Caco-2 (cell line): ENCODE results near the gene KRTAP5-9. TPM values are rescaled to one million over a fixed set of nuclear protein-coding genes. Genes with fewer than 3 reads are reported as not detected.

ENCODE experiments used
- BruUV-seq: library from RNA; stranded (reverse); fragments of 400-500 nt; replicated peaks from 2 replicates; lab custom pipeline; 2021; lab: Mats Ljungman, UMichigan
- CTCF ChIA-PET: fragments of 300-600 bp; sonication (Branson Sonifier 250); formaldehyde crosslinking; loops from one replicate; lab custom pipeline; 2022; ENCODE audit warnings: antibody characterized with exemption; lab: Charles Lee
- POLR2A ChIA-PET: fragments of 300-600 bp; sonication (Branson Sonifier 250); formaldehyde crosslinking; loops from one replicate; lab custom pipeline; 2022; ENCODE audit warnings: antibody characterized with exemption; lab: Charles Lee
- DNase-seq, 2 experiments: peaks; one replicate each; pipeline versions ENCODE4 v3.0.0 to v3.0.0-alpha.2; 2020 to 2022
- H3K27me3 ChIP-seq: replicated peaks from 2 replicates; pipeline ENCODE4 v1.6.0; 2011; ENCODE audit warnings: low read length; ENCODE audit not compliant: control insufficient read depth, insufficient read depth
- H3K36me3 ChIP-seq: 2 replicates; pipeline ENCODE4 v1.5.1; 2011; ENCODE audit warnings: low read length; ENCODE audit not compliant: control insufficient read depth, insufficient read depth
- H3K4me1 ChIP-seq: fragments of 250-450 bp; sonication (Bioruptor Pico); 2 replicates; pipeline ENCODE4 v1.5.1; 2020; ENCODE audit warnings: mild to moderate bottlenecking
- H3K4me3 ChIP-seq: 2 replicates; pipeline ENCODE4 v1.5.1; 2011; ENCODE audit warnings: low read depth, mild to moderate bottlenecking, control low read depth, low read length
- H3K9me3 ChIP-seq: fragments of 250-450 bp; sonication (Bioruptor Pico); 2 replicates; pipeline ENCODE4 v1.5.1; 2020; ENCODE audit warnings: mild to moderate bottlenecking, moderate library complexity
- H3K27ac Mint-ChIP-seq: one replicate; pipeline ENCODE4 v1.8.0; 2022; ENCODE audit warnings: mixed read lengths; ENCODE audit not compliant: unreplicated experiment
- H3K27me3 Mint-ChIP-seq: one replicate; pipeline ENCODE4 v1.8.0; 2022; ENCODE audit warnings: mixed read lengths; ENCODE audit not compliant: insufficient read depth, unreplicated experiment
- H3K36me3 Mint-ChIP-seq: one replicate; pipeline ENCODE4 v1.8.0; 2022; ENCODE audit warnings: mild to moderate bottlenecking, mixed read lengths; ENCODE audit not compliant: insufficient read depth, unreplicated experiment
- H3K4me1 Mint-ChIP-seq: one replicate; pipeline ENCODE4 v1.8.0; 2022; ENCODE audit warnings: low read depth, mixed read lengths; ENCODE audit not compliant: unreplicated experiment
- H3K4me3 Mint-ChIP-seq: one replicate; pipeline ENCODE4 v1.8.0; 2022; ENCODE audit warnings: mild to moderate bottlenecking, moderate library complexity, mixed read lengths; ENCODE audit not compliant: unreplicated experiment
- H3K9me3 Mint-ChIP-seq: one replicate; pipeline ENCODE4 v1.8.0; 2022; ENCODE audit warnings: mixed read lengths; ENCODE audit not compliant: unreplicated experiment
- CTCF ChIP-seq, 2 experiments: fragments of 200-600 bp in 1 of 2; IDR thresholded peaks; 1 replicate in 1 of 2; 2 replicates in 1 of 2; pipeline versions ENCODE4 v1.5.1 to v1.8.0; 2011 to 2022; ENCODE audit warnings: antibody characterized with exemption in 1 of 2, control low read depth in 1 of 2, inconsistent platforms in 1 of 2, low read depth in 1 of 2, low read length in 1 of 2, mild to moderate bottlenecking in 1 of 2, moderate library complexity in 1 of 2; ENCODE audit not compliant: insufficient read depth in 1 of 2, severe bottlenecking in 1 of 2, unreplicated experiment in 1 of 2
- intact Hi-C: fragments of 100-400 bp; cut with micrococcal nuclease; formaldehyde crosslinking; loops from one replicate; pipeline ENCODE4 v1.10.0; 2022; ENCODE audit not compliant: unreplicated experiment
- total RNA-seq: library from RNA; stranded (reverse); gene quantifications from 2 replicates; pipeline ENCODE4 v1.2.3, GENCODE V29; 2022

Gene KRTAP5-9
- total RNA-seq, 1 experiment from 2014 or later: not detected

GRCh38 chr11:71542382-71542781 lies 5.8 kb upstream of the KRTAP5-9 start:
- no peaks in the 10 kb centered on the region for H3K36me3 ChIP-seq
- H3K27me3 ChIP-seq: no peaks in the 10 kb centered on the region
- H3K4me1 ChIP-seq: peaks cover 18% of the 10 kb centered on the region
- no peak overlapping the region for H3K27ac Mint-ChIP-seq
- H3K27me3 Mint-ChIP-seq: no peaks in the 10 kb centered on the region
- intact Hi-C loops: no loop called here
- no peak for TF ChIP-seq CTCF (IDR thresholded peaks at IDR 0.05; ENCODE audit: insufficient read depth in 1 of 2, low read depth in 1 of 2, low read length in 1 of 2, severe bottlenecking in 1 of 2, unreplicated experiment in 1 of 2)
- H3K9me3 Mint-ChIP-seq: peaks cover 28% of the 10 kb centered on the region
- DNase-seq: no peak
- H3K4me1 Mint-ChIP-seq: peaks cover 19% of the 10 kb centered on the region
- no peak overlapping the region for H3K4me3 ChIP-seq
- ChIA-PET CTCF (no interaction called here), POLR2A (interaction anchor here (0.6 to 0.8 kb wide), 2 partner anchors 77 to 90 kb away, joined by 4 read pairs; no protein-coding TSS in a partner anchor)
- H3K4me3 Mint-ChIP-seq: no peak overlapping the region
- no peaks in the 10 kb centered on the region for H3K36me3 Mint-ChIP-seq
- H3K9me3 ChIP-seq: peaks cover 5% of the 10 kb centered on the region; the same call in 1 of the 2 replicates
- BruUV-seq: no TSS peak

GRCh38 chr11:71542879-71543777 lies 5.1 kb upstream of the KRTAP5-9 start:
- H3K4me1 Mint-ChIP-seq: peaks cover 19% of the 10 kb centered on the region
- H3K27ac Mint-ChIP-seq: no peak overlapping the region
- peaks cover 5% of the 10 kb centered on the region; the same call in 1 of the 2 replicates for H3K9me3 ChIP-seq
- no peaks in the 10 kb centered on the region for H3K27me3 ChIP-seq
- H3K9me3 Mint-ChIP-seq: peaks cover 28% of the 10 kb centered on the region
- no peaks in the 10 kb centered on the region for H3K36me3 Mint-ChIP-seq
- intact Hi-C loops: no loop called here
- no TSS peak for BruUV-seq
- no peak overlapping the region for H3K4me3 ChIP-seq
- no peaks in the 10 kb centered on the region for H3K27me3 Mint-ChIP-seq
- TF ChIP-seq CTCF (IDR thresholded peaks at IDR 0.05; ENCODE audit: insufficient read depth in 1 of 2, low read depth in 1 of 2, low read length in 1 of 2, severe bottlenecking in 1 of 2, unreplicated experiment in 1 of 2): no peak
- H3K4me1 ChIP-seq: peaks cover 18% of the 10 kb centered on the region
- ChIA-PET POLR2A (interaction anchor here (0.6 kb wide), 1 partner anchor 77 kb away, joined by 4 read pairs; no protein-coding TSS in a partner anchor), CTCF (interaction anchor here (1.1 kb wide), 1 partner anchor 20 kb away, joined by 3 read pairs; no protein-coding TSS in a partner anchor)
- no peak for DNase-seq
- H3K4me3 Mint-ChIP-seq: no peak overlapping the region
- no peaks in the 10 kb centered on the region for H3K36me3 ChIP-seq

GRCh38 chr11:71543866-71544265 lies 4.4 kb upstream of the KRTAP5-9 start:
- no TSS peak for BruUV-seq
- H3K36me3 Mint-ChIP-seq: no peaks in the 10 kb centered on the region
- H3K4me3 Mint-ChIP-seq: no peak overlapping the region
- Histone ChIP-seq H3K27me3 (no peaks in the 10 kb centered on the region), H3K36me3 (no peaks in the 10 kb centered on the region), H3K4me1 (peaks cover 18% of the 10 kb centered on the region), H3K4me3 (no peak overlapping the region), H3K9me3 (peaks cover 5% of the 10 kb centered on the region; the same call in 1 of the 2 replicates)
- H3K9me3 Mint-ChIP-seq: peaks cover 28% of the 10 kb centered on the region
- DNase-seq: no peak
- no peaks in the 10 kb centered on the region for H3K27me3 Mint-ChIP-seq
- ChIA-PET CTCF (interaction anchor here (1.1 kb wide), 1 partner anchor 19 kb away, joined by 3 read pairs; no protein-coding TSS in a partner anchor), POLR2A (no interaction called here)
- no peak overlapping the region for H3K27ac Mint-ChIP-seq
- TF ChIP-seq CTCF (IDR thresholded peaks at IDR 0.05; ENCODE audit: insufficient read depth in 1 of 2, low read depth in 1 of 2, low read length in 1 of 2, severe bottlenecking in 1 of 2, unreplicated experiment in 1 of 2): no peak
- H3K4me1 Mint-ChIP-seq: peaks cover 19% of the 10 kb centered on the region
- intact Hi-C loops: no loop called here
